HEK293 (cell line): ENCODE results near the gene BCR.

Source experiments
- CTCF ChIA-PET: fragments of 350-600 bp; formaldehyde crosslinking; extraction: SDS; loops from one replicate; lab custom pipeline; 2021; ENCODE audit warnings: antibody characterized with exemption; lab: Yijun Ruan, JAX
- POLR2A ChIA-PET: fragments of 300-600 bp; formaldehyde crosslinking; extraction: SDS; loops from one replicate; lab custom pipeline; 2020; ENCODE audit warnings: antibody characterized with exemption, inconsistent platforms; lab: Yijun Ruan, JAX
- H3K27ac ChIP-seq: fragments of 200-500 bp; sonication (Bioruptor generic); 2 replicates; pipeline ENCODE4 v1.5.1; 2014; ENCODE audit warnings: low read depth, low read length, control low read depth, inconsistent platforms; ENCODE audit errors: extremely low read depth
- H3K36me3 ChIP-seq, 2 experiments: fragments of 200-500 bp in 1 of 2; sonication (Bioruptor generic) in 1 of 2; 1 replicate in 1 of 2; 2 replicates in 1 of 2; pipeline ENCODE4 v1.5.1; 2014 to 2017; ENCODE audit warnings: inconsistent platforms in 2 of 2, low read length in 2 of 2; ENCODE audit not compliant: control insufficient read depth in 2 of 2, insufficient read depth in 1 of 2
- H3K4me1 ChIP-seq: fragments of 200-500 bp; sonication (Bioruptor generic); 2 replicates; pipeline ENCODE4 v1.5.1; 2014; ENCODE audit warnings: mild to moderate bottlenecking, low read length, inconsistent platforms; ENCODE audit not compliant: control insufficient read depth, insufficient read depth
- H3K4me3 ChIP-seq: 2 replicates; pipeline ENCODE4 v1.5.1; 2011; ENCODE audit warnings: low read depth, mild to moderate bottlenecking, control low read depth, low read length, moderate library complexity
- H3K9me3 ChIP-seq: fragments of 200-500 bp; sonication (Bioruptor generic); 2 replicates; pipeline ENCODE4 v1.5.1; 2014; ENCODE audit warnings: low read depth, low read length, inconsistent platforms; ENCODE audit not compliant: control insufficient read depth, insufficient read depth
- GLI2 ChIP-seq: fragments of 450-650 bp; formaldehyde crosslinking; IDR thresholded peaks from 2 replicates; pipeline ENCODE4; 2017; ENCODE audit warnings: missing biosample characterization, missing genetic modification characterization, low read depth, borderline replicate concordance
- HIC1 ChIP-seq: fragments of 450-650 bp; formaldehyde crosslinking; IDR thresholded peaks from 2 replicates; pipeline ENCODE4 v1.5.1; 2016; ENCODE audit warnings: missing biosample characterization, missing genetic modification characterization
- KLF8 ChIP-seq: fragments of 450-650 bp; formaldehyde crosslinking; IDR thresholded peaks from 2 replicates; pipeline ENCODE4 v1.5.1; 2016; ENCODE audit warnings: missing biosample characterization, missing genetic modification characterization
- ZBTB17 ChIP-seq: fragments of 450-650 bp; formaldehyde crosslinking; IDR thresholded peaks from 2 replicates; pipeline ENCODE4 v1.5.1; 2016; ENCODE audit warnings: missing biosample characterization, missing genetic modification characterization
- ZBTB20 ChIP-seq: fragments of 450-650 bp; formaldehyde crosslinking; IDR thresholded peaks from 2 replicates; pipeline ENCODE4 v1.5.1; 2016; ENCODE audit warnings: missing biosample characterization, missing genetic modification characterization
- ZNF184 ChIP-seq: fragments of 450-650 bp; IDR thresholded peaks from 2 replicates; pipeline ENCODE4 v1.5.1; 2018; ENCODE audit warnings: missing biosample characterization, mild to moderate bottlenecking, missing genetic modification characterization
- ZNF2 ChIP-seq: fragments of 450-650 bp; formaldehyde crosslinking; IDR thresholded peaks from 2 replicates; pipeline ENCODE4 v1.5.1; 2016; ENCODE audit warnings: missing biosample characterization, missing genetic modification characterization
- ZNF266 ChIP-seq: fragments of 450-650 bp; formaldehyde crosslinking; IDR thresholded peaks from 2 replicates; pipeline ENCODE4 v1.5.1; 2016; ENCODE audit warnings: missing biosample characterization, missing genetic modification characterization, low read depth
- ZNF354C ChIP-seq: fragments of 450-650 bp; formaldehyde crosslinking; IDR thresholded peaks from 2 replicates; pipeline ENCODE4 v1.5.1; 2016; ENCODE audit warnings: missing biosample characterization, missing genetic modification characterization, low read depth, borderline replicate concordance
- ZNF394 ChIP-seq: fragments of 450-650 bp; formaldehyde crosslinking; IDR thresholded peaks from 2 replicates; pipeline ENCODE4 v1.5.1; 2016; ENCODE audit warnings: missing biosample characterization, missing genetic modification characterization, mild to moderate bottlenecking, moderate library complexity, borderline replicate concordance
- ZNF48 ChIP-seq: fragments of 450-650 bp; formaldehyde crosslinking; IDR thresholded peaks from 2 replicates; pipeline ENCODE4 v1.5.1; 2016; ENCODE audit warnings: missing biosample characterization, missing genetic modification characterization
- ZNF518A ChIP-seq: fragments of 450-650 bp; formaldehyde crosslinking; conservative IDR thresholded peaks from 2 replicates; pipeline ENCODE4 v1.5.1; 2016; ENCODE audit warnings: low read depth, missing biosample characterization, missing genetic modification characterization
- ZNF555 ChIP-seq: fragments of 450-650 bp; formaldehyde crosslinking; conservative IDR thresholded peaks from 2 replicates; pipeline ENCODE4 v1.5.1; 2017; ENCODE audit warnings: missing biosample characterization, mild to moderate bottlenecking, missing genetic modification characterization, inconsistent platforms
- ZNF658 ChIP-seq: fragments of 450-650 bp; formaldehyde crosslinking; IDR thresholded peaks from 2 replicates; pipeline ENCODE4; 2016; ENCODE audit warnings: missing biosample characterization, missing genetic modification characterization
- ZNF701 ChIP-seq: fragments of 450-650 bp; formaldehyde crosslinking; IDR thresholded peaks from 2 replicates; pipeline ENCODE4 v1.5.1; 2016; ENCODE audit warnings: missing biosample characterization, missing genetic modification characterization
- TF ChIP-seq, protein P1 (sequence below): fragments of 450-650 bp; formaldehyde crosslinking; IDR thresholded peaks from 2 replicates; pipeline ENCODE4 v1.5.1; 2016; ENCODE audit warnings: missing biosample characterization, missing genetic modification characterization
- TF ChIP-seq, protein P2 (sequence below): fragments of 450-650 bp; formaldehyde crosslinking; IDR thresholded peaks from 2 replicates; pipeline ENCODE4 v1.5.1; 2016; ENCODE audit warnings: missing biosample characterization, missing genetic modification characterization, borderline replicate concordance
- TF ChIP-seq, protein P3 (sequence below): fragments of 450-650 bp; formaldehyde crosslinking; IDR thresholded peaks from 2 replicates; pipeline ENCODE4 v1.5.1; 2017; ENCODE audit warnings: missing biosample characterization, missing genetic modification characterization

The BCR gene

DNA sequence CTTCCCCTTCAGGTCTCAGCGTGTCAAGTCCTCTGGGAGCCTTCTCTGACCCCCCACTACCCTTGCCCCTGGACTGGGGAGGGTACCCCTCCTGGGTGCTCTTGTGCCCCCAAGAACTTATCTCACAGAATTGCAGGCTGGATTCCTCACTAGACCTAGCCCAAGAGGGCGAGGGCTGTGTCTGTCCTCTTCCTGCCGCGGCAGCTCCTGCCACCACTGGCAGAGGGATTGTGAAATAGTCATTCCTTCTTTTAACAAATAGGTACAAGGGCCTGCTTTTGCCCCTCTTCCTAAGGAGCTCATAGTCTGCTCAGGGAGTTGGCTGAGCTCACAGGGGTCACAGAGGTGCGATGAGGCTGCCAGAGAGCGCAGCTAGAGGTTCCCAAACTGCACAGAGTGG is 29.5 kb upstream of the BCR start:
- no peak for TF ChIP-seq ZNF266 (tag by site-specific recombination)
- no peak for TF ChIP-seq ZBTB17 (tag by site-specific recombination)
- no peak for TF ChIP-seq ZNF658 (tag by site-specific recombination)
- TF ChIP-seq ZNF701: no peak
- TF ChIP-seq ZNF48 (tag by site-specific recombination): no peak
- no peak for TF ChIP-seq ZNF354C (tag by site-specific recombination)
- TF ChIP-seq, protein P1, sequence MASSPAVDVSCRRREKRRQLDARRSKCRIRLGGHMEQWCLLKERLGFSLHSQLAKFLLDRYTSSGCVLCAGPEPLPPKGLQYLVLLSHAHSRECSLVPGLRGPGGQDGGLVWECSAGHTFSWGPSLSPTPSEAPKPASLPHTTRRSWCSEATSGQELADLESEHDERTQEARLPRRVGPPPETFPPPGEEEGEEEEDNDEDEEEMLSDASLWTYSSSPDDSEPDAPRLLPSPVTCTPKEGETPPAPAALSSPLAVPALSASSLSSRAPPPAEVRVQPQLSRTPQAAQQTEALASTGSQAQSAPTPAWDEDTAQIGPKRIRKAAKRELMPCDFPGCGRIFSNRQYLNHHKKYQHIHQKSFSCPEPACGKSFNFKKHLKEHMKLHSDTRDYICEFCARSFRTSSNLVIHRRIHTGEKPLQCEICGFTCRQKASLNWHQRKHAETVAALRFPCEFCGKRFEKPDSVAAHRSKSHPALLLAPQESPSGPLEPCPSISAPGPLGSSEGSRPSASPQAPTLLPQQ (tag by site-specific recombination): no peak
- TF ChIP-seq ZBTB20 (tag by site-specific recombination): no peak
- no peak for TF ChIP-seq ZNF518A (tag by site-specific recombination)
- no peak for TF ChIP-seq ZNF394 (tag by site-specific recombination)
- TF ChIP-seq ZNF184: no peak
- TF ChIP-seq GLI2 (tag by site-specific recombination): no peak
- TF ChIP-seq HIC1 (tag by site-specific recombination): no peak
- no peak for TF ChIP-seq ZNF555 (tag by site-specific recombination)
- TF ChIP-seq, protein P2, sequence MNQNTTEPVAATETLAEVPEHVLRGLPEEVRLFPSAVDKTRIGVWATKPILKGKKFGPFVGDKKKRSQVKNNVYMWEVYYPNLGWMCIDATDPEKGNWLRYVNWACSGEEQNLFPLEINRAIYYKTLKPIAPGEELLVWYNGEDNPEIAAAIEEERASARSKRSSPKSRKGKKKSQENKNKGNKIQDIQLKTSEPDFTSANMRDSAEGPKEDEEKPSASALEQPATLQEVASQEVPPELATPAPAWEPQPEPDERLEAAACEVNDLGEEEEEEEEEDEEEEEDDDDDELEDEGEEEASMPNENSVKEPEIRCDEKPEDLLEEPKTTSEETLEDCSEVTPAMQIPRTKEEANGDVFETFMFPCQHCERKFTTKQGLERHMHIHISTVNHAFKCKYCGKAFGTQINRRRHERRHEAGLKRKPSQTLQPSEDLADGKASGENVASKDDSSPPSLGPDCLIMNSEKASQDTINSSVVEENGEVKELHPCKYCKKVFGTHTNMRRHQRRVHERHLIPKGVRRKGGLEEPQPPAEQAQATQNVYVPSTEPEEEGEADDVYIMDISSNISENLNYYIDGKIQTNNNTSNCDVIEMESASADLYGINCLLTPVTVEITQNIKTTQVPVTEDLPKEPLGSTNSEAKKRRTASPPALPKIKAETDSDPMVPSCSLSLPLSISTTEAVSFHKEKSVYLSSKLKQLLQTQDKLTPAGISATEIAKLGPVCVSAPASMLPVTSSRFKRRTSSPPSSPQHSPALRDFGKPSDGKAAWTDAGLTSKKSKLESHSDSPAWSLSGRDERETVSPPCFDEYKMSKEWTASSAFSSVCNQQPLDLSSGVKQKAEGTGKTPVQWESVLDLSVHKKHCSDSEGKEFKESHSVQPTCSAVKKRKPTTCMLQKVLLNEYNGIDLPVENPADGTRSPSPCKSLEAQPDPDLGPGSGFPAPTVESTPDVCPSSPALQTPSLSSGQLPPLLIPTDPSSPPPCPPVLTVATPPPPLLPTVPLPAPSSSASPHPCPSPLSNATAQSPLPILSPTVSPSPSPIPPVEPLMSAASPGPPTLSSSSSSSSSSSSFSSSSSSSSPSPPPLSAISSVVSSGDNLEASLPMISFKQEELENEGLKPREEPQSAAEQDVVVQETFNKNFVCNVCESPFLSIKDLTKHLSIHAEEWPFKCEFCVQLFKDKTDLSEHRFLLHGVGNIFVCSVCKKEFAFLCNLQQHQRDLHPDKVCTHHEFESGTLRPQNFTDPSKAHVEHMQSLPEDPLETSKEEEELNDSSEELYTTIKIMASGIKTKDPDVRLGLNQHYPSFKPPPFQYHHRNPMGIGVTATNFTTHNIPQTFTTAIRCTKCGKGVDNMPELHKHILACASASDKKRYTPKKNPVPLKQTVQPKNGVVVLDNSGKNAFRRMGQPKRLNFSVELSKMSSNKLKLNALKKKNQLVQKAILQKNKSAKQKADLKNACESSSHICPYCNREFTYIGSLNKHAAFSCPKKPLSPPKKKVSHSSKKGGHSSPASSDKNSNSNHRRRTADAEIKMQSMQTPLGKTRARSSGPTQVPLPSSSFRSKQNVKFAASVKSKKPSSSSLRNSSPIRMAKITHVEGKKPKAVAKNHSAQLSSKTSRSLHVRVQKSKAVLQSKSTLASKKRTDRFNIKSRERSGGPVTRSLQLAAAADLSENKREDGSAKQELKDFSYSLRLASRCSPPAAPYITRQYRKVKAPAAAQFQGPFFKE: no peak
- TF ChIP-seq, protein P3, sequence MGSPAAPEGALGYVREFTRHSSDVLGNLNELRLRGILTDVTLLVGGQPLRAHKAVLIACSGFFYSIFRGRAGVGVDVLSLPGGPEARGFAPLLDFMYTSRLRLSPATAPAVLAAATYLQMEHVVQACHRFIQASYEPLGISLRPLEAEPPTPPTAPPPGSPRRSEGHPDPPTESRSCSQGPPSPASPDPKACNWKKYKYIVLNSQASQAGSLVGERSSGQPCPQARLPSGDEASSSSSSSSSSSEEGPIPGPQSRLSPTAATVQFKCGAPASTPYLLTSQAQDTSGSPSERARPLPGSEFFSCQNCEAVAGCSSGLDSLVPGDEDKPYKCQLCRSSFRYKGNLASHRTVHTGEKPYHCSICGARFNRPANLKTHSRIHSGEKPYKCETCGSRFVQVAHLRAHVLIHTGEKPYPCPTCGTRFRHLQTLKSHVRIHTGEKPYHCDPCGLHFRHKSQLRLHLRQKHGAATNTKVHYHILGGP: no peak
- TF ChIP-seq ZNF2 (tag by site-specific recombination): no peak
- no peak for TF ChIP-seq KLF8 (tag by site-specific recombination)
- peaks cover 5% of the 10 kb centered on the region; the same call in 1 of the 2 replicates for H3K4me1 ChIP-seq
- POLR2A ChIA-PET: no interaction called here
- no peak overlapping the region for H3K4me3 ChIP-seq
- CTCF ChIA-PET: interaction anchor here (0.7 kb wide), 1 partner anchor 287 kb away, joined by 4 read pairs; no protein-coding TSS in a partner anchor
- H3K27ac ChIP-seq: no peak overlapping the region
- H3K9me3 ChIP-seq: no peaks in the 10 kb centered on the region
- H3K36me3 ChIP-seq: peaks cover 0 to 74% of the 10 kb centered on the region in 2 experiments; a peak in 1 of 3 replicates
